H1 (cell line): ENCODE measurements around the gene MIA2. TPM values are rescaled to one million over a fixed set of nuclear protein-coding genes. Genes with fewer than 3 reads are reported as not detected.

ENCODE experiments used
- CTCF ChIA-PET: fragments of 300-600 bp; sonication (Branson Sonifier 250); formaldehyde crosslinking; loops from one replicate; lab custom pipeline; 2021; ENCODE audit not compliant: partially characterized antibody; lab: Charles Lee
- POLR2A ChIA-PET: fragments of 300-600 bp; sonication (Branson Sonifier 250); formaldehyde crosslinking; loops from one replicate; lab custom pipeline; 2021; ENCODE audit warnings: inconsistent platforms; ENCODE audit not compliant: partially characterized antibody; lab: Charles Lee
- DNase-seq, 2 experiments: peaks; one replicate each; pipeline versions ENCODE4 v3.0.0 to v3.0.0-alpha.2; 2010 to 2022; ENCODE audit warnings: low spot score in 2 of 2, low read depth in 1 of 2, mixed read lengths in 1 of 2
- FAIRE-seq: peaks from 2 replicates; lab custom pipeline; 2011; peaks lifted over from hg19 to GRCh38; lab: Jason Lieb, UNC
- H2AFZ ChIP-seq: 2 replicates; pipeline ENCODE4 v1.8.1; 2012; ENCODE audit warnings: low read length, inconsistent platforms
- H2AK5ac ChIP-seq: 2 replicates; pipeline ENCODE4 v1.6.1; 2013; ENCODE audit warnings: low read depth, low read length
- H2BK120ac ChIP-seq: replicated peaks from 2 replicates; pipeline ENCODE3; 2013; ENCODE audit warnings: low read depth, low read length, inconsistent platforms
- H2BK12ac ChIP-seq: 2 replicates; pipeline ENCODE4 v1.6.1; 2013; ENCODE audit warnings: low read depth, low read length
- H2BK15ac ChIP-seq: 2 replicates; pipeline ENCODE4 v1.6.1; 2013; ENCODE audit warnings: low read length
- H2BK20ac ChIP-seq: 2 replicates; pipeline ENCODE4 v1.6.1; 2013; ENCODE audit warnings: low read length
- H2BK5ac ChIP-seq: 2 replicates; pipeline ENCODE4 v1.6.1; 2013; ENCODE audit warnings: low read depth, low read length
- H3K14ac ChIP-seq: 2 replicates; pipeline ENCODE4 v1.6.1; 2013; ENCODE audit warnings: inconsistent platforms; ENCODE audit not compliant: insufficient read length
- H3K18ac ChIP-seq: 2 replicates; pipeline ENCODE4 v1.6.1; 2013; ENCODE audit warnings: low read length; ENCODE audit errors: extremely low read depth
- H3K23ac ChIP-seq: 2 replicates; pipeline ENCODE4 v1.6.1; 2013; ENCODE audit warnings: inconsistent platforms; ENCODE audit not compliant: insufficient read length
- H3K23me2 ChIP-seq: 2 replicates; pipeline ENCODE4 v1.6.1; 2013; ENCODE audit warnings: low read depth, low read length
- H3K27ac ChIP-seq: 2 replicates; pipeline ENCODE4 v1.6.1; 2011; ENCODE audit warnings: low read depth, low read length, inconsistent platforms
- H3K27me3 ChIP-seq, 4 experiments: replicated peaks in 1 of 4; 1 replicate in 1 of 4; 2 replicates in 3 of 4; pipeline versions ENCODE4 v1.6.1 to v1.8.1; 2011 to 2013; ENCODE audit warnings: low read length in 3 of 4, mild to moderate bottlenecking in 3 of 4, inconsistent platforms in 2 of 4, mixed read lengths in 2 of 4, moderate library complexity in 1 of 4; ENCODE audit not compliant: control insufficient read depth in 3 of 4, insufficient read depth in 3 of 4; ENCODE audit errors: extremely low read depth in 1 of 4
- H3K36me3 ChIP-seq, 4 experiments: 2 replicates each; pipeline versions ENCODE4 v1.6.1 to v1.8.1; 2011 to 2013; ENCODE audit warnings: mild to moderate bottlenecking in 4 of 4, low read length in 3 of 4, moderate library complexity in 2 of 4, control low read depth in 1 of 4, inconsistent platforms in 1 of 4; ENCODE audit not compliant: insufficient read depth in 4 of 4, control insufficient read depth in 2 of 4
- H3K4ac ChIP-seq: replicated peaks from 2 replicates; pipeline ENCODE3; 2013; ENCODE audit warnings: low read length, low read depth, mixed read lengths, inconsistent platforms; ENCODE audit not compliant: insufficient read length
- H3K4me1 ChIP-seq, 4 experiments: replicated peaks in 1 of 4; 1 replicate in 1 of 4; 2 replicates in 3 of 4; pipeline versions ENCODE4 v1.6.1 to v1.8.1; 2011 to 2013; ENCODE audit warnings: low read length in 3 of 4, inconsistent platforms in 2 of 4, mixed read lengths in 1 of 4; ENCODE audit not compliant: insufficient read depth in 4 of 4, control insufficient read depth in 3 of 4
- H3K4me2 ChIP-seq, 2 experiments: 2 replicates each; pipeline versions ENCODE4 v1.6.1 to v1.8.1; 2011 to 2013; ENCODE audit warnings: low read depth in 2 of 2, low read length in 2 of 2, control low read depth in 1 of 2, inconsistent platforms in 1 of 2, mild to moderate bottlenecking in 1 of 2; ENCODE audit not compliant: insufficient read depth in 1 of 2
- H3K4me3 ChIP-seq, 4 experiments: fragments of 200-600, 300-600 bp in 1 of 4; sonication (generic), shearing (Covaris generic), sonication (Bioruptor Twin) in 1 of 4; 2 replicates each; pipeline versions ENCODE4 v1.5.1 to v1.8.1; 2011 to 2016; ENCODE audit warnings: low read length in 4 of 4, low read depth in 3 of 4, control low read depth in 2 of 4, inconsistent platforms in 2 of 4, mild to moderate bottlenecking in 2 of 4, mixed read lengths in 1 of 4, moderate library complexity in 1 of 4; ENCODE audit not compliant: insufficient read depth in 2 of 4; ENCODE audit errors: extremely low read depth in 1 of 4
- H3K56ac ChIP-seq: replicated peaks from 2 replicates; pipeline ENCODE3; 2013; ENCODE audit warnings: low read depth, mild to moderate bottlenecking, mixed read lengths, low read length, inconsistent platforms; ENCODE audit not compliant: insufficient read length
- H3K79me1 ChIP-seq: 2 replicates; pipeline ENCODE4 v1.6.1; 2013; ENCODE audit warnings: low read depth, low read length, control low read depth
- H3K79me2 ChIP-seq, 2 experiments: 2 replicates each; pipeline versions ENCODE4 v1.6.1 to v1.8.1; 2012 to 2013; ENCODE audit warnings: low read length in 2 of 2, mild to moderate bottlenecking in 2 of 2, inconsistent platforms in 1 of 2; ENCODE audit not compliant: insufficient read depth in 2 of 2, control insufficient read depth in 1 of 2
- H3K9ac ChIP-seq, 4 experiments: replicated peaks in 1 of 4; 1 replicate in 1 of 4; 2 replicates in 3 of 4; pipeline versions ENCODE4 v1.6.1 to v1.8.1; 2011 to 2013; ENCODE audit warnings: low read depth in 3 of 4, low read length in 3 of 4, control low read depth in 2 of 4, mild to moderate bottlenecking in 2 of 4, moderate library complexity in 2 of 4, inconsistent platforms in 1 of 4; ENCODE audit errors: extremely low read depth in 1 of 4
- H3K9me3 ChIP-seq, 2 experiments: 2 replicates each; pipeline versions ENCODE4 v1.6.1 to v1.8.1; 2012 to 2013; ENCODE audit warnings: mild to moderate bottlenecking in 2 of 2, moderate library complexity in 2 of 2, control low read depth in 1 of 2, inconsistent platforms in 1 of 2, low read depth in 1 of 2, low read length in 1 of 2, mixed read lengths in 1 of 2; ENCODE audit not compliant: insufficient read depth in 2 of 2
- H4K20me1 ChIP-seq, 2 experiments: replicated peaks in 1 of 2; 2 replicates each; pipeline versions ENCODE3 to v1.8.1; 2011 to 2013; ENCODE audit warnings: inconsistent platforms in 2 of 2, low read length in 2 of 2, mild to moderate bottlenecking in 1 of 2; ENCODE audit not compliant: insufficient read depth in 2 of 2, control insufficient read depth in 1 of 2
- H4K5ac ChIP-seq: 2 replicates; pipeline ENCODE4 v1.6.1; 2013; ENCODE audit warnings: low read length, low read depth, mixed read lengths, inconsistent platforms; ENCODE audit not compliant: insufficient read length
- H4K8ac ChIP-seq: 2 replicates; pipeline ENCODE4 v1.8.0; 2013; ENCODE audit warnings: mild to moderate bottlenecking, moderate library complexity, low read length, inconsistent platforms; ENCODE audit not compliant: insufficient read depth; ENCODE audit errors: extremely low read depth
- H4K91ac ChIP-seq: replicated peaks from 2 replicates; pipeline ENCODE3; 2013; ENCODE audit warnings: low read length, mixed read lengths, inconsistent platforms; ENCODE audit not compliant: insufficient read length
- ATF2 ChIP-seq: IDR thresholded peaks from 2 replicates; pipeline ENCODE4 v1.6.1; 2012; ENCODE audit warnings: low read length, inconsistent platforms
- BRCA1 ChIP-seq: IDR thresholded peaks from 2 replicates; pipeline ENCODE4 v1.6.1; 2012; ENCODE audit warnings: low read depth, low read length, improper control_type of control experiment
- CBX5 ChIP-seq: fragments of 300-800, 300-1000 bp; sonication (generic); IDR thresholded peaks from 2 replicates; pipeline ENCODE4 v1.7.1; 2016; ENCODE audit warnings: antibody characterized with exemption, low read length, low read depth
- CBX8 ChIP-seq: fragments of 300-800, 300-1000 bp; sonication (generic); IDR thresholded peaks from 2 replicates; pipeline ENCODE4 v1.7.1; 2016; ENCODE audit warnings: low read depth, low read length, borderline replicate concordance
- EP300 ChIP-seq, 2 experiments: IDR thresholded peaks; 1 replicate in 1 of 2; 2 replicates in 1 of 2; pipeline ENCODE4 v1.6.1; 2011 to 2012; ENCODE audit warnings: low read depth in 2 of 2, low read length in 2 of 2, mild to moderate bottlenecking in 2 of 2, borderline replicate concordance in 1 of 2, inconsistent platforms in 1 of 2, moderate library complexity in 1 of 2
- HDAC6 ChIP-seq: IDR thresholded peaks from one replicate; pipeline ENCODE4 v1.7.1; 2012; ENCODE audit warnings: low read depth, mild to moderate bottlenecking, inconsistent platforms, low read length, moderate library complexity
- JUN ChIP-seq: IDR thresholded peaks from 2 replicates; pipeline ENCODE4 v1.6.1; 2011; ENCODE audit warnings: low read depth, mild to moderate bottlenecking, improper control_type of control experiment, low read length
- KDM5A ChIP-seq: fragments of 200-600 bp; IDR thresholded peaks from 2 replicates; pipeline ENCODE4 v1.7.1; 2012; ENCODE audit warnings: mild to moderate bottlenecking, low read length, inconsistent platforms, mixed read lengths
- MAFK ChIP-seq: IDR thresholded peaks from 2 replicates; pipeline ENCODE4 v1.6.1; 2012; ENCODE audit warnings: low read depth, mild to moderate bottlenecking, improper control_type of control experiment, low read length
- SRF ChIP-seq: IDR thresholded peaks from 2 replicates; pipeline ENCODE4 v1.6.1; 2011; ENCODE audit warnings: mild to moderate bottlenecking, low read depth, low read length, moderate library complexity
- YY1 ChIP-seq: IDR thresholded peaks from 2 replicates; pipeline ENCODE4 v1.6.1; 2011; ENCODE audit warnings: low read depth, mild to moderate bottlenecking, low read length
- WGBS, 2 experiments: shearing (Covaris generic) in 1 of 2; methylation state at CpG; one replicate each; pipeline versions ENCODE4 v1.1.6 to v1.1.7; 2013 to 2015; ENCODE audit warnings: low lambda C conversion rate in 2 of 2, mixed read lengths in 2 of 2, inconsistent platforms in 1 of 2, low coverage in 1 of 2, missing lambda C conversion rate in 1 of 2; ENCODE audit not compliant: insufficient replicate concordance in 2 of 2, insufficient coverage in 1 of 2, insufficient read length in 1 of 2; ENCODE audit errors: extremely low coverage in 1 of 2, missing lambda C conversion rate in 1 of 2; 5-methylcytosine and 5-hydroxymethylcytosine counted together
- polyA plus RNA-seq, 7 experiments: library from polyadenylated mRNA; depleted of rRNA in 3 of 7; stranded (reverse) in 5 of 7; unstranded in 2 of 7; fragments of >200 nt in 5 of 7; fragments of 200-250 nt in 2 of 7; gene quantifications; 1 replicate in 5 of 7; 2 replicates in 1 of 7; 4 replicates in 1 of 7; pipeline versions ENCODE4 v1.2.1 to v1.2.3, GENCODE V29; 2011 to 2013; ENCODE audit warnings: missing spikeins in 2 of 7, mixed read lengths in 2 of 7
- total RNA-seq: library from RNA; stranded (reverse); fragmentation: NEBNext Ultra II Directional; extraction: Animal tissue kit (Norgen Biotek cat#: 25700); gene quantifications from 2 replicates; pipeline ENCODE4 v1.2.1, GENCODE V29; 2021
- TF ChIP-seq, protein P1 (sequence below): IDR thresholded peaks from 2 replicates; pipeline ENCODE4 v1.6.1; 2011; ENCODE audit warnings: low read depth, mild to moderate bottlenecking, low read length; ENCODE audit not compliant: insufficient read depth

The MIA2 gene
- total and polyA plus RNA-seq, 2 of the 8 experiments (the other 6 are each of a cell fraction or from before 2014, with no cell fraction given), result 10.1 to 15.0 TPM

- no peak overlapping the region for H2AK5ac ChIP-seq
- no peak overlapping the region for H3K4me3 ChIP-seq
- no peak overlapping the region for H3K9ac ChIP-seq
- H2BK5ac ChIP-seq, result no peak overlapping the region
- H3K4me2 ChIP-seq, result no peak overlapping the region
- no peaks in the 10 kb centered on the region for H4K20me1 ChIP-seq
- no peaks in the 10 kb centered on the region for H3K79me1 ChIP-seq
- FAIRE-seq (no peak), DNase-seq (no peak)
- no peak overlapping the region for H3K18ac ChIP-seq
- ChIA-PET POLR2A (no interaction called here), CTCF (interaction anchor here (0.6 kb wide), 2 partner anchors 133 to 330 kb away, joined by 3 to 4 read pairs; no protein-coding TSS in a partner anchor)
- no peak overlapping the region for H2BK12ac ChIP-seq
- H2BK20ac ChIP-seq, result no peak overlapping the region
- H3K9me3 ChIP-seq, result peaks cover 0 to under 1% of the 10 kb centered on the region in 2 experiments; a peak in 1 of 4 replicates
- no peak overlapping the region for H3K56ac ChIP-seq
- no peaks in the 10 kb centered on the region for H3K79me2 ChIP-seq
- no peak overlapping the region for H4K91ac ChIP-seq
- no peak overlapping the region for H4K8ac ChIP-seq
- no peak overlapping the region for H3K27ac ChIP-seq
- H3K36me3 ChIP-seq, result 0 out of 8 replicates have a peak, but pooled peaks cover 0 to under 1% (median 0%) of the 10 kb centered on the region in 4 experiments
- no peaks in the 10 kb centered on the region for H3K27me3 ChIP-seq
- WGBS, 2 experiments, result 91% methylated on average over 1 of the region's 1 CpG; no CpG with 5 or more reads in 1 of the 2 experiments
- H4K5ac ChIP-seq, result no peak overlapping the region
- H3K14ac ChIP-seq, result no peak overlapping the region
- H3K4me1 ChIP-seq, result peaks cover 8 to 10% (median 9%) of the 10 kb centered on the region in 4 experiments
- H3K4ac ChIP-seq, result no peak overlapping the region
- no peak overlapping the region for H3K23ac ChIP-seq
- no peak overlapping the region for H2BK15ac ChIP-seq
- no peaks in the 10 kb centered on the region for H3K23me2 ChIP-seq
- no peak overlapping the region for H2BK120ac ChIP-seq
- no peak overlapping the region for H2AFZ ChIP-seq
- TF ChIP-seq BRCA1, result no peak
- no peak for TF ChIP-seq ATF2
- no peak for TF ChIP-seq CBX5
- TF ChIP-seq KDM5A, result no peak
- TF ChIP-seq EP300 (IDR thresholded peaks at IDR 0.05; ENCODE audit: borderline replicate concordance in 1 of 2, low read depth in 2 of 2, low read length in 2 of 2), result no peak
- TF ChIP-seq CBX8, result no peak
- no peak for TF ChIP-seq JUN
- TF ChIP-seq HDAC6, result no peak
- TF ChIP-seq SRF, result no peak
- no peak for TF ChIP-seq YY1
- TF ChIP-seq, protein P1, sequence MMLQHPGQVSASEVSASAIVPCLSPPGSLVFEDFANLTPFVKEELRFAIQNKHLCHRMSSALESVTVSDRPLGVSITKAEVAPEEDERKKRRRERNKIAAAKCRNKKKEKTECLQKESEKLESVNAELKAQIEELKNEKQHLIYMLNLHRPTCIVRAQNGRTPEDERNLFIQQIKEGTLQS, result no peak
- TF ChIP-seq MAFK, result no peak
Measured at GRCh38 chr14:39364509-39364908, 130.8 kb downstream of the MIA2 start.
